Measurements from ENCODE around the gene MIOX.

DNA sequence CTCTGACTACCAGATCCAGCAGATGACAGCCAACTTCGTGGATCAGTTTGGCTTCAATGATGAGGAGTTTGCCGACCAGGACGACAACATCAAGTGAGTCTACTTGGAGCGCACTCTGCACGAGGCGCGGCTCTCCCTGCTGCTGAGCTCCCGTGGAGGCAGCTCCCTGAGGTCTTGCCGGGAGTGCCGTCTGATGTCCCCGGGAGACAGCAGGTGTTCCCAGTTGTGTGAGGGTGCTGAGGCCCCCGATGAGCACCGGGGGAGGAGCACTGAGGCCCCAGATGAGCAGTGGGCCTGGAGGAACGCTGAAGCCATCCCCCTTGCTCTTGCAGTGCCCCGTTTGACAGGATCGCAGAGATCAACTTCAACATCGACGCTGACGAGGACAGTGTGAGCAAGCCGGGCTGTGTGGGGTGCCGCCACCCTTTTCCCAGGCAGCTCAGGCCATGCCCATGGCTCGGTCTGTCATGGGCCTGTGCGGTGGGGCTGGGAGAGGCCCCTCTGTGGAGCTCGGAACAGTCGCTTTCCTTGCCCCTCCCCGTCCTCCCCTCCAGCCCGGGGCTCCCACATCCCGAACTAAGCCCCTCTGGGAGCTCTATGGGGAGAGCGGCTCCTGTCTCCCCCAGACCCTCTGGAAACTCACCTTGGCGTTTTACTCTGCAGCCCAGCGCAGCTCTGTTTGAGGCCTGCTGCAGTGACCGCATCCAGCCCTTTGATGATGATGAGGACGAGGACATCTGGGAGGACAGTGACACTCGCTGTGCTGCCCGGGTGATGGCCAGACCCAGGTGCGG is 49.0 kb upstream of the MIOX start:
- TF ChIP-seq, protein P1, sequence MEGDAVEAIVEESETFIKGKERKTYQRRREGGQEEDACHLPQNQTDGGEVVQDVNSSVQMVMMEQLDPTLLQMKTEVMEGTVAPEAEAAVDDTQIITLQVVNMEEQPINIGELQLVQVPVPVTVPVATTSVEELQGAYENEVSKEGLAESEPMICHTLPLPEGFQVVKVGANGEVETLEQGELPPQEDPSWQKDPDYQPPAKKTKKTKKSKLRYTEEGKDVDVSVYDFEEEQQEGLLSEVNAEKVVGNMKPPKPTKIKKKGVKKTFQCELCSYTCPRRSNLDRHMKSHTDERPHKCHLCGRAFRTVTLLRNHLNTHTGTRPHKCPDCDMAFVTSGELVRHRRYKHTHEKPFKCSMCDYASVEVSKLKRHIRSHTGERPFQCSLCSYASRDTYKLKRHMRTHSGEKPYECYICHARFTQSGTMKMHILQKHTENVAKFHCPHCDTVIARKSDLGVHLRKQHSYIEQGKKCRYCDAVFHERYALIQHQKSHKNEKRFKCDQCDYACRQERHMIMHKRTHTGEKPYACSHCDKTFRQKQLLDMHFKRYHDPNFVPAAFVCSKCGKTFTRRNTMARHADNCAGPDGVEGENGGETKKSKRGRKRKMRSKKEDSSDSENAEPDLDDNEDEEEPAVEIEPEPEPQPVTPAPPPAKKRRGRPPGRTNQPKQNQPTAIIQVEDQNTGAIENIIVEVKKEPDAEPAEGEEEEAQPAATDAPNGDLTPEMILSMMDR (IDR thresholded peaks at IDR 0.05 in 4 of 5, conservative IDR thresholded peaks at IDR 0.05 in 1 of 5) = no peak
- no peak for TF ChIP-seq POLR2A (IDR thresholded peaks at IDR 0.05)
